ENCODE results near the gene MRPL23.

GRCh38 chr11:1915795-1916131, 31.4 kb upstream of the MRPL23 start:
- TF ChIP-seq EP300 (IDR thresholded peaks at IDR 0.05; ENCODE audit: borderline replicate concordance) (no peak), ZBTB7A (IDR thresholded peaks at IDR 0.05; ENCODE audit: low read depth) (no peak), REST (IDR thresholded peaks at IDR 0.05; ENCODE audit: low read depth) (no peak), CREB1 (IDR thresholded peaks at IDR 0.05; ENCODE audit: low read depth) (no peak), YY1 (IDR thresholded peaks at IDR 0.05; ENCODE audit: low read depth) (no peak), CEBPB (IDR thresholded peaks at IDR 0.05) (no peak)
- TF ChIP-seq, protein P1, sequence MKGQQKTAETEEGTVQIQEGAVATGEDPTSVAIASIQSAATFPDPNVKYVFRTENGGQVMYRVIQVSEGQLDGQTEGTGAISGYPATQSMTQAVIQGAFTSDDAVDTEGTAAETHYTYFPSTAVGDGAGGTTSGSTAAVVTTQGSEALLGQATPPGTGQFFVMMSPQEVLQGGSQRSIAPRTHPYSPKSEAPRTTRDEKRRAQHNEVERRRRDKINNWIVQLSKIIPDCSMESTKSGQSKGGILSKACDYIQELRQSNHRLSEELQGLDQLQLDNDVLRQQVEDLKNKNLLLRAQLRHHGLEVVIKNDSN (IDR thresholded peaks at IDR 0.05) = no peak

Data from Ishikawa (cell line).